Progenitor cell of endocrine pancreas (in vitro differentiated cells): ENCODE results near the gene GZMM. TPM values are rescaled to one million over a fixed set of nuclear protein-coding genes. Genes with fewer than 3 reads are reported as not detected.
A peak's percentile ranks its signal among the peaks of the same experiment; 100 is the strongest.

Experiments used
- DNase-seq: peaks from one replicate; pipeline ENCODE4 v3.0.0; 2021; ENCODE audit warnings: low spot score; ENCODE audit not compliant: unreplicated experiment
- H3K27ac Mint-ChIP-seq: 2 replicates; pipeline ENCODE4 v1.8.0; 2021; ENCODE audit warnings: mild to moderate bottlenecking, moderate library complexity, mixed read lengths
- H3K27me3 Mint-ChIP-seq: 2 replicates; pipeline ENCODE4 v1.8.0; 2021; ENCODE audit warnings: mixed read lengths
- H3K36me3 Mint-ChIP-seq: 2 replicates; pipeline ENCODE4 v1.8.0; 2022; ENCODE audit warnings: mixed read lengths; ENCODE audit not compliant: insufficient read depth
- H3K4me1 Mint-ChIP-seq: 2 replicates; pipeline ENCODE4 v1.8.0; 2021; ENCODE audit warnings: low read depth, mixed read lengths
- H3K4me3 Mint-ChIP-seq: 2 replicates; pipeline ENCODE4 v1.8.0; 2021; ENCODE audit warnings: low read depth, mild to moderate bottlenecking, moderate library complexity, mixed read lengths
- H3K9me3 Mint-ChIP-seq: 2 replicates; pipeline ENCODE4 v1.8.0; 2021; ENCODE audit warnings: low read depth, mixed read lengths
- CTCF ChIP-seq: fragments of 200-600 bp; sonication (generic); IDR thresholded peaks from one replicate; pipeline ENCODE4 v1.5.0; 2021; ENCODE audit warnings: antibody characterized with exemption, mild to moderate bottlenecking; ENCODE audit not compliant: unreplicated experiment
- total RNA-seq: library from RNA; stranded (reverse); gene quantifications from 2 replicates; pipeline ENCODE4 v1.2.1, GENCODE V29; 2021

The GZMM gene
- total RNA-seq, 1 donor from 2014 or later, result 0.31 TPM

GRCh38 chr19:585551-586110 is 41.8 kb downstream of the GZMM start:
- H3K27me3 Mint-ChIP-seq, result peaks cover 14% of the 10 kb centered on the region
- no peak overlapping the region for H3K27ac Mint-ChIP-seq
- no peaks in the 10 kb centered on the region for H3K4me1 Mint-ChIP-seq
- no peak for DNase-seq
- H3K9me3 Mint-ChIP-seq, result no peaks in the 10 kb centered on the region
- H3K36me3 Mint-ChIP-seq, result peaks cover 1% of the 10 kb centered on the region
- no peak overlapping the region for H3K4me3 Mint-ChIP-seq
- no peak for TF ChIP-seq CTCF

DNA sequence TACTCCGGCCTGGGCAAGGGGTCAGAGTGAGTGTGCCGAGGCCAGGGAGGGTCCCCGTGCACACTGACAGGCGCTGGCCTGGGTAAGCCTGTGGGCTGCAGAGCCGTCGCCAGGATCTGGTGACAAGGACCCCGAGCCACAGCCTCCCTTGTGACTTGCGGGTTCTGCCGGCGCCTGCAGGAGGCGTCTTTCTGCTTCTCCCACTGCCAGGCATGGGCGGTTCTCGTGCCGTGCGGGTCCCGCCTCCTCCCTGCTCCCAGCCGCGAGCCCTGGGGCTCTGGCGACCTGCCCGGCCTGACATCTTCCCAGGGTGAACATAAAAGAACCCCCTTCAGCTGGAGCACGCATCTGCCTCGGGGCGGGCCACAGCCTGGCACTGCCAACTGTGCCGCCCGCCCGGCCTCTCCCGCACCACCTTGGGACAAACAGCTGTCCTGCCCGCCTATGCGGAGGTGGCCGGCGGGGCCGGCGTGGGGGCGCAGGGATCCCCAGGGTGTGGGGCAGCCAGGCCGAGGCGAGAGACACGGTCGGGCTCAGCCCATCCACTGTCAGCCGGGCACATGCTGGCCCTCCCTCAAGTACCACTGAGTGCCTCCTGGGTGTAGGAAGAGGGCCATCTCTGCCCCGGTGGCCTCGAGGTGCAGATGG is 44.4 kb downstream of the GZMM start:
- TF ChIP-seq CTCF, result peak; percentile 55
- no peak overlapping the region for H3K27ac Mint-ChIP-seq
- H3K4me3 Mint-ChIP-seq, result no peak overlapping the region
- H3K4me1 Mint-ChIP-seq, result peaks cover 2% of the 10 kb centered on the region
- no peaks in the 10 kb centered on the region for H3K9me3 Mint-ChIP-seq
- peak; percentile 41 for DNase-seq
- no peaks in the 10 kb centered on the region for H3K36me3 Mint-ChIP-seq
- peaks cover 27% of the 10 kb centered on the region for H3K27me3 Mint-ChIP-seq

DNA sequence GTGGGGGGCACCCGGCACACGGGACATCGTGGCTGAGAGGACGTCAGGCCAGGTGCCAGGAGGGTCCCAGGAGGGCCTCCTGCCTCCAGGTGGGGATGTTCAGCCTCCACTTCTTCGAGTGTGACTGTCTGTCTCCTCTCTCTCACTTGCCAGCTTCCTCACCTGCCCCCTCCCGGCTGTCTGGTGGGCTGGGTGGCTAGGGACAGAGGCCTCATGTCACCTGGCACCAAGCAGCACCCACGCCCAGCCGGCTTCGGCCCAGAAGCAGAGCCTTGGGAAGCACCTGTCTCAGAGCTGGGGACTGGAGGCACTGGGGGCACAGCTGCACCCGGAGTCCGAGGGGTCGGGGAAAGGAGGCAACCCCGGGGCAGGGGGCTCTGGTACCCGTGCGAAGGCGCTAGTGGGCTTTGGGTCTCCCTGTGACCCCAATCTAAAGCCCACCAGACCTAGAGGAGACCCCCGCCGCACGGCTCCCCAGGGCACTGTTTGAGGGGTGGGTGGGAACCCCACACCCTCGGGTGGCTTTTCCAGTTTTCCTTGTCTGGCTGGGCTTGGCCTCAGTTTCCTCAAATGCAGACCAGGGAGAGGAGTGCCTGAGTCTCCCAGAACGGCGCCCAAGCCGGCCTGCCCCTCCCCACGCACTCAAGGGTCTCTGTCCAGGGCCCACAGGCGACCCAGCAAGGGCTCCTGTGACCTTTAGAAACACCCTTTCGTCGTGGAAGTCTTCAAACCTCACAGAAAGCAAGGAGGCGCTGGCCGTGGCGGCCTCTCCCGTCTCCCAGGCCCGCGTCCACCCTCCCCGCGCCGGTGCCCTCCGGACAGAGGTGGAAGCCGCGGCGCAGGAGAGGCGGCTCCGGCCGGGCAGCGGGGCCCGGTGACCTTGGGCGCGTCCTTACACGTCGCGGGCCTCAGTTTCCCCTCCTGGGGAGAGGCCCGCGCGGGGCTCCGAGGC is 45.2 kb downstream of the GZMM start:
- H3K27me3 Mint-ChIP-seq, result peaks cover 34% of the 10 kb centered on the region

DNA sequence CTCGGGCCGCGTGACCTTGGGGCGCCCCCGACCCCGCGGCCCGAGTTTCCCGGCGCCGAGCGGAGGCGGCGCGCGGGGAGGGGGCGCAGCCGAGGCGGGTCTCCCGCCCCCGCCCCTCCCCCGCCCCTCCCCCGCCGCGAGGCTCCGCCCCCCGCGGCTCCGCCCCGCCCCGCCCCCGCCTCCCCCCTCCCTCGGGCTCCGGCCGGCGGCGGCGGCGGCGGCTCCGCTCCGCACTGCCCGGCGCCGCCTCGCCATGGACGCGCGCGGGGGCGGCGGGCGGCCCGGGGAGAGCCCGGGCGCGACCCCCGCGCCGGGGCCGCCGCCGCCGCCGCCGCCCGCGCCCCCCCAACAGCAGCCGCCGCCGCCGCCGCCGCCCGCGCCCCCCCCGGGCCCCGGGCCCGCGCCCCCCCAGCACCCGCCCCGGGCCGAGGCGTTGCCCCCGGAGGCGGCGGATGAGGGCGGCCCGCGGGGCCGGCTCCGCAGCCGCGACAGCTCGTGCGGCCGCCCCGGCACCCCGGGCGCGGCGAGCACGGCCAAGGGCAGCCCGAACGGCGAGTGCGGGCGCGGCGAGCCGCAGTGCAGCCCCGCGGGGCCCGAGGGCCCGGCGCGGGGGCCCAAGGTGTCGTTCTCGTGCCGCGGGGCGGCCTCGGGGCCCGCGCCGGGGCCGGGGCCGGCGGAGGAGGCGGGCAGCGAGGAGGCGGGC is 46.0 kb downstream of the GZMM start, which contains the start of gene HCN2:
Gene HCN2, plus strand, starts transcription at position 189 of the 703 bp plus-strand sequence. Its CDS starts 65 bp downstream, at position 254.
- no peak within 1 kb of the TSS for H3K27ac Mint-ChIP-seq
- no peak within 1 kb of the TSS for H3K4me3 Mint-ChIP-seq
- H3K27me3 Mint-ChIP-seq, result peaks cover 38% of the 10 kb centered on the region
- DNase-seq, result no peak
- H3K9me3 Mint-ChIP-seq, result no peaks in the 10 kb centered on the region
- H3K36me3 Mint-ChIP-seq, result no peaks in the 10 kb centered on the region
- TF ChIP-seq CTCF, result no peak
- H3K4me1 Mint-ChIP-seq, result peaks cover 2% of the 10 kb centered on the region

More for the DNA sequence above, 45.2 kb downstream of the GZMM start:
- no peak for TF ChIP-seq CTCF
- Mint-ChIP-seq H3K4me3 (no peak overlapping the region), H3K9me3 (no peaks in the 10 kb centered on the region), H3K36me3 (no peaks in the 10 kb centered on the region), H3K4me1 (peaks cover 2% of the 10 kb centered on the region), H3K27ac (no peak overlapping the region)
- DNase-seq, result no peak

GRCh38 chr19:590396-590745 is 46.5 kb downstream of the GZMM start:
- no peak overlapping the region for H3K27ac Mint-ChIP-seq
- H3K27me3 Mint-ChIP-seq, result peaks cover 40% of the 10 kb centered on the region
- no peaks in the 10 kb centered on the region for H3K36me3 Mint-ChIP-seq
- TF ChIP-seq CTCF, result no peak
- H3K4me1 Mint-ChIP-seq, result peaks cover 2% of the 10 kb centered on the region
- no peak overlapping the region for H3K4me3 Mint-ChIP-seq
- no peaks in the 10 kb centered on the region for H3K9me3 Mint-ChIP-seq
- DNase-seq, result no peak
